Measurements from ENCODE around the gene NAV2. TPM values are rescaled to one million over a fixed set of nuclear protein-coding genes. Genes with fewer than 3 reads are reported as not detected.

Gene NAV2
- total RNA-seq, 1 experiment from 2014 or later, result 2.1 TPM

- no peaks in the 10 kb centered on the region for H3K36me3 ChIP-seq (ENCODE audit: control insufficient read depth in 1 of 2, insufficient read depth in 2 of 2, low read length in 2 of 2)
- H3K9me2 ChIP-seq (ENCODE audit: insufficient read depth), result no peaks in the 10 kb centered on the region
- intact Hi-C loops (cut with micrococcal nuclease), result no loop called here
- H3K4me1 ChIP-seq (ENCODE audit: control insufficient read depth in 1 of 2, insufficient read depth in 2 of 2, low read length in 2 of 2), result no peaks in the 10 kb centered on the region
- H3K27me3 ChIP-seq (ENCODE audit: insufficient read depth, low read length), result peaks cover 5% of the 10 kb centered on the region; the same call in 1 of the 2 replicates
- H3K79me2 ChIP-seq (ENCODE audit: insufficient read depth, low read length), result no peaks in the 10 kb centered on the region
- no TSS peak for BruUV-seq (replicated peaks)
- H2AFZ ChIP-seq (ENCODE audit: low read depth, low read length, poor library complexity, severe bottlenecking), result no peak overlapping the region
- no peak overlapping the region for H3K4me3 ChIP-seq (replicated peaks in 1 of 2; ENCODE audit: low read depth in 1 of 2, low read length in 2 of 2)
- no peak overlapping the region for H3K27ac ChIP-seq (ENCODE audit: low read depth, low read length)
- no peaks in the 10 kb centered on the region for H4K20me1 ChIP-seq (ENCODE audit: insufficient read depth)
- POLR2A ChIA-PET, result no interaction called here
- H3K9ac ChIP-seq (ENCODE audit: low read length), result no peak overlapping the region
- RAD21 ChIA-PET (ENCODE audit: low non-redundant PET in 1 of 2, low total read pairs in 2 of 2, uncharacterized antibody in 2 of 2, unreplicated experiment in 2 of 2), result no interaction called here
- ATAC-seq, result no peak
- DNase-seq (ENCODE audit: low read depth, low spot score), result no peak
- TF ChIP-seq SP1 (IDR thresholded peaks at IDR 0.05; ENCODE audit: low read depth) (no peak), SIN3A (IDR thresholded peaks at IDR 0.05; ENCODE audit: low read depth) (no peak), EZH2 (IDR thresholded peaks at IDR 0.05) (no peak), ZFX (IDR thresholded peaks at IDR 0.05) (no peak), POLR2AphosphoS5 (IDR thresholded peaks at IDR 0.05; ENCODE audit: low read depth, low read length) (no peak), ZNF274 (IDR thresholded peaks at IDR 0.05; ENCODE audit: low read depth, low read length) (no peak), RAD21 (IDR thresholded peaks at IDR 0.05; ENCODE audit: low read depth) (no peak), TCF7L2 (IDR thresholded peaks at IDR 0.05; ENCODE audit: borderline replicate concordance, extremely low read depth, insufficient read depth, insufficient read length) (no peak), JUND (IDR thresholded peaks at IDR 0.05) (no peak), POLR2A (IDR thresholded peaks at IDR 0.05; ENCODE audit: borderline replicate concordance, extremely low read depth, insufficient read depth, insufficient read length) (no peak), REST (IDR thresholded peaks at IDR 0.05; ENCODE audit: low read depth) (no peak), EGR1 (IDR thresholded peaks at IDR 0.05; ENCODE audit: low read depth) (no peak)
- H3K4me2 ChIP-seq (ENCODE audit: low read length), result no peak overlapping the region
- CTCF ChIA-PET, result no interaction called here
- no peaks in the 10 kb centered on the region for H3K9me3 ChIP-seq (ENCODE audit: control insufficient read depth in 1 of 2, insufficient read depth in 1 of 2, low read depth in 1 of 2, low read length in 2 of 2)
Observed at GRCh38 chr11:20046416-20046815, 333.8 kb downstream of the NAV2 start.

Measured in HCT116 (cell line).